Transverse colon (tissue), 4 donors: ENCODE results near the gene MUC15.

Experiments used
- CTCF ChIP-seq, 5 experiments: fragments of 200-600 bp in 3 of 5; fragments of 450-650 bp in 2 of 5; sonication (generic) in 3 of 5; IDR thresholded peaks; 1 replicate in 2 of 5; 2 replicates in 3 of 5; pipeline ENCODE4 v1.5.1; 2016 to 2017; ENCODE audit warnings: antibody characterized with exemption in 5 of 5, inconsistent platforms in 3 of 5, mild to moderate bottlenecking in 2 of 5, moderate library complexity in 1 of 5
- POLR2A ChIP-seq: fragments of 450-650 bp; IDR thresholded peaks from one replicate; pipeline ENCODE4 v1.6.1; 2016; ENCODE audit warnings: antibody characterized with exemption, mild to moderate bottlenecking, moderate library complexity
- POLR2AphosphoS5 ChIP-seq, 3 donors: sonication (generic); formaldehyde crosslinking; IDR thresholded peaks; one replicate each; pipeline ENCODE4 v1.6.1; 2016; ENCODE audit warnings: antibody characterized with exemption in 3 of 3

DNA sequence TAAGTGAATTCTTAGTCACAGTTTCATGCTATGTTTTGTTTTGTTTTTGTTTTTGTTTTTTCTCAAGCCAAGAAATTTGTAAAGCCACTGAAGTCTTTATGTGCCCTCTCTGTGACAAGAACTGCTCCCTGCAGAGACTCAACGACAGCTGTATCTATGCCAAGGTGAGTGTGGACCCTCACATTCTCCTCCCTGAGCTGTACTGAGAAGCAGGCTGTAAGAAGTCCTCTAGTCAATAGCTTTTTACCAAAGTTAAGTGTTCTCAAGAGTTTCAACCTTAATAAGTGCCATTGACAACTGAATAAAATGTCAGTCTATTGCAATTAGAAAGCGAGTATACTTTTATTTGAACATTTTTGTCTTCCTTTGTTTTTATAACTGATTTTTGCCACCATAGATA lies 18.9 kb downstream of the MUC15 start:
- TF ChIP-seq POLR2A (no peak), POLR2AphosphoS5 (IDR thresholded peaks at IDR 0.05) (no peak), CTCF (IDR thresholded peaks at IDR 0.05) (no peak)
